22Rv1 (cell line): ENCODE measurements around the gene PDIA5.

Experiments
- CTCF ChIP-seq: fragments of 450-650 bp; IDR thresholded peaks from 2 replicates; pipeline ENCODE4 v1.5.1; 2017; ENCODE audit warnings: mild to moderate bottlenecking
- ZFX ChIP-seq: fragments of 450-650 bp; IDR thresholded peaks from 2 replicates; pipeline ENCODE4 v1.6.1; 2017; ENCODE audit warnings: antibody characterized with exemption, borderline replicate concordance

GRCh38 chr3:123102249-123102648, 35.4 kb downstream of the PDIA5 start:
- TF ChIP-seq CTCF: no peak
- no peak for TF ChIP-seq ZFX
